ENCODE measurements around the gene HOXD1.

Gene HOXD1

DNA sequence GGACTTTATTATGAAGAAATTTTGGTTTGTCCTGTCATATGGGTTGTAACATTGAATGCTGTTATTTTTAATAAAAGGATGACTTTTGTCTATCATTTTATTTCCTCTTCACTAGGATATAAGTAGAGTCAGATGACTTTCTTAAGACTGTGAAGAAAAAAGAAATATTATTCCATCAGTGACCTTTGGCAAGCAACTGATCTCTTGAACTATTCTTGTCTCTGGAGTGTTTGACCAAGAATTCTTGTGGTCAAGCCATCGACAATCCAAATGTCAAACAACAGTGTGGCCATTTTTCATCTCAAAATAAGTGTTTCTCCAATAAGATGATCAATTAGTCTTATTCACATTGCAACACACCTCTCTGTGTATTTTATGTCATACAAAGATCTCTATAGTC lies 24.9 kb downstream of the HOXD1 start:
- no peak overlapping the region for H3K9ac ChIP-seq (ENCODE audit: low read length)
- no peak overlapping the region for H3K27ac ChIP-seq (ENCODE audit: low read depth, low read length)
- H4K20me1 ChIP-seq (ENCODE audit: low read depth, low read length), result no peaks in the 10 kb centered on the region
- no peak for TF ChIP-seq EZH2phosphoT487 (conservative IDR thresholded peaks at IDR 0.05; ENCODE audit: low read length)
- TF ChIP-seq, protein P1, sequence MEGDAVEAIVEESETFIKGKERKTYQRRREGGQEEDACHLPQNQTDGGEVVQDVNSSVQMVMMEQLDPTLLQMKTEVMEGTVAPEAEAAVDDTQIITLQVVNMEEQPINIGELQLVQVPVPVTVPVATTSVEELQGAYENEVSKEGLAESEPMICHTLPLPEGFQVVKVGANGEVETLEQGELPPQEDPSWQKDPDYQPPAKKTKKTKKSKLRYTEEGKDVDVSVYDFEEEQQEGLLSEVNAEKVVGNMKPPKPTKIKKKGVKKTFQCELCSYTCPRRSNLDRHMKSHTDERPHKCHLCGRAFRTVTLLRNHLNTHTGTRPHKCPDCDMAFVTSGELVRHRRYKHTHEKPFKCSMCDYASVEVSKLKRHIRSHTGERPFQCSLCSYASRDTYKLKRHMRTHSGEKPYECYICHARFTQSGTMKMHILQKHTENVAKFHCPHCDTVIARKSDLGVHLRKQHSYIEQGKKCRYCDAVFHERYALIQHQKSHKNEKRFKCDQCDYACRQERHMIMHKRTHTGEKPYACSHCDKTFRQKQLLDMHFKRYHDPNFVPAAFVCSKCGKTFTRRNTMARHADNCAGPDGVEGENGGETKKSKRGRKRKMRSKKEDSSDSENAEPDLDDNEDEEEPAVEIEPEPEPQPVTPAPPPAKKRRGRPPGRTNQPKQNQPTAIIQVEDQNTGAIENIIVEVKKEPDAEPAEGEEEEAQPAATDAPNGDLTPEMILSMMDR (IDR thresholded peaks at IDR 0.05; ENCODE audit: insufficient read depth, low read length, poor library complexity, severe bottlenecking), result no peak
- H3K79me2 ChIP-seq (ENCODE audit: insufficient read depth, low read length), result no peaks in the 10 kb centered on the region
- H3K27me3 ChIP-seq (ENCODE audit: low read length), result no peaks in the 10 kb centered on the region
- no peak overlapping the region for H3K4me2 ChIP-seq (ENCODE audit: low read depth, low read length, poor library complexity, severe bottlenecking)
- no peak overlapping the region for H3K4me3 ChIP-seq (ENCODE audit: insufficient read depth, low read length, poor library complexity, severe bottlenecking)
- H3F3A ChIP-seq (ENCODE audit: insufficient read depth), result no peaks in the 10 kb centered on the region
- H3K9me3 ChIP-seq (ENCODE audit: insufficient read depth, low read length), result no peaks in the 10 kb centered on the region
- H3K9me2 ChIP-seq (replicated peaks; ENCODE audit: insufficient read depth, low read length), result no peaks in the 10 kb centered on the region
- H3K36me3 ChIP-seq (ENCODE audit: low read length), result no peaks in the 10 kb centered on the region
- no peak overlapping the region for H2AFZ ChIP-seq (ENCODE audit: low read depth, low read length, severe bottlenecking)

DNA sequence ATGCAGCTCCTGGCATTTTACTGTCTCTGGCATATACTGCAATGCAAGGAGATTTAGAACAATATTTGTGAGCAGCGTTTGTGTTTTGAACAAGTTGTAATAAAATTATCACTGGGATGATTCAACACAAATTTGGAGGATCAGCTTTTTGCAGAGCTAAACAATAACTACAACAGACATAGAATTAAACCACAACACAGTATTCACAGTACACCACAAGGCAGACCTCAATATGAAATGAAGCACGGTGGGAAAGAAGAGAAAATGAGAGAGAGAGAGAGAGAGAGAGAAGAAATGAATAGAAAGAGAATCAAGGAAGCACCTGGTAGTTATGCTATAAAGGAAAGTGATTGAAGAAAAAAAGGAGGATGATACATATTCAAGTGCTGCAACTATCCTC lies 39.4 kb downstream of the HOXD1 start:
- Histone ChIP-seq H3K27ac (ENCODE audit: low read depth, low read length) (no peak overlapping the region), H3K4me2 (ENCODE audit: low read depth, low read length, poor library complexity, severe bottlenecking) (no peak overlapping the region), H3K4me3 (ENCODE audit: insufficient read depth, low read length, poor library complexity, severe bottlenecking) (no peak overlapping the region), H3K9me3 (ENCODE audit: insufficient read depth, low read length) (no peaks in the 10 kb centered on the region), H2AFZ (ENCODE audit: low read depth, low read length, severe bottlenecking) (no peak overlapping the region), H3K9ac (ENCODE audit: low read length) (no peak overlapping the region), H3K9me2 (replicated peaks; ENCODE audit: insufficient read depth, low read length) (no peaks in the 10 kb centered on the region), H3K27me3 (ENCODE audit: low read length) (peaks cover 2% of the 10 kb centered on the region; the same call in 1 of the 2 replicates), H4K20me1 (ENCODE audit: low read depth, low read length) (no peaks in the 10 kb centered on the region), H3K79me2 (ENCODE audit: insufficient read depth, low read length) (no peaks in the 10 kb centered on the region), H3F3A (ENCODE audit: insufficient read depth) (no peaks in the 10 kb centered on the region), H3K36me3 (ENCODE audit: low read length) (no peaks in the 10 kb centered on the region)
- TF ChIP-seq, protein P1 (IDR thresholded peaks at IDR 0.05; ENCODE audit: insufficient read depth, low read length, poor library complexity, severe bottlenecking), result no peak
- TF ChIP-seq EZH2phosphoT487 (conservative IDR thresholded peaks at IDR 0.05; ENCODE audit: low read length), result no peak

DNA sequence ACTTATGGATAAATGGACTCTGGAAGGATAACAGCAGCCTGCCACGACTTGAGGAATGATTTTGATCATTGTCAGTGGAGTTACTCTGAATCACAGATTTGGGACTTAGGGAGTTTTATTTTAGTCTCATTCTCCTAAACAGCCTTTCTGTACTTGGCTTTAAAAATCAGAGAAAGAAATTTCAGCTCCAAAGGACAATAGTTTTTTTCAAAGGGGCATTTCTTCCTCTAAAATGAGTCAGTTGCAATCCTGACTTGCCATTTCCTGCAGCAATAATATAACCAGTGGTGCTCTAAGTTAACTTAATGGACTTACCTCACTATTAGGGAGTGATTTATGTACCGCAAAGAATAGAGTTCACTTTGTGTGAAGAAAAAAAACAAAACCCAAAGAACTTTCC lies 45.7 kb downstream of the HOXD1 start:
- Histone ChIP-seq H3F3A (ENCODE audit: insufficient read depth) (no peaks in the 10 kb centered on the region), H3K4me3 (ENCODE audit: insufficient read depth, low read length, poor library complexity, severe bottlenecking) (no peak overlapping the region), H3K4me2 (ENCODE audit: low read depth, low read length, poor library complexity, severe bottlenecking) (no peak overlapping the region), H2AFZ (ENCODE audit: low read depth, low read length, severe bottlenecking) (no peak overlapping the region), H3K27ac (ENCODE audit: low read depth, low read length) (no peak overlapping the region), H3K9me3 (ENCODE audit: insufficient read depth, low read length) (no peaks in the 10 kb centered on the region), H4K20me1 (ENCODE audit: low read depth, low read length) (no peaks in the 10 kb centered on the region), H3K9me2 (replicated peaks; ENCODE audit: insufficient read depth, low read length) (no peaks in the 10 kb centered on the region), H3K27me3 (ENCODE audit: low read length) (no peaks in the 10 kb centered on the region), H3K36me3 (ENCODE audit: low read length) (no peaks in the 10 kb centered on the region), H3K9ac (ENCODE audit: low read length) (no peak overlapping the region), H3K79me2 (ENCODE audit: insufficient read depth, low read length) (no peaks in the 10 kb centered on the region)
- no peak for TF ChIP-seq EZH2phosphoT487 (conservative IDR thresholded peaks at IDR 0.05; ENCODE audit: low read length)
- TF ChIP-seq, protein P1 (IDR thresholded peaks at IDR 0.05; ENCODE audit: insufficient read depth, low read length, poor library complexity, severe bottlenecking), result no peak

Measured in SU-DHL-6 (cell line).